Prostate gland (tissue), 2 donors: ENCODE measurements around the gene FILIP1.

Source experiments
- POLR2A ChIP-seq: fragments of 450-650 bp; IDR thresholded peaks from one replicate; pipeline ENCODE4 v1.6.1; 2016; ENCODE audit warnings: antibody characterized with exemption, mild to moderate bottlenecking
- POLR2AphosphoS5 ChIP-seq: sonication (generic); formaldehyde crosslinking; IDR thresholded peaks from one replicate; pipeline ENCODE4 v1.6.1; 2017; ENCODE audit warnings: antibody characterized with exemption
- TF ChIP-seq, protein P1 (sequence below), 4 experiments: fragments of 200-600 bp in 2 of 4; fragments of 450-650 bp in 2 of 4; sonication (generic) in 2 of 4; IDR thresholded peaks; 1 replicate in 3 of 4; 2 replicates in 1 of 4; pipeline ENCODE4 v1.5.1; 2016 to 2019; ENCODE audit warnings: antibody characterized with exemption in 4 of 4, mild to moderate bottlenecking in 2 of 4, moderate library complexity in 2 of 4

GRCh38 chr6:75267461-75267860 is 226.1 kb downstream of the FILIP1 start:
- TF ChIP-seq, protein P1, sequence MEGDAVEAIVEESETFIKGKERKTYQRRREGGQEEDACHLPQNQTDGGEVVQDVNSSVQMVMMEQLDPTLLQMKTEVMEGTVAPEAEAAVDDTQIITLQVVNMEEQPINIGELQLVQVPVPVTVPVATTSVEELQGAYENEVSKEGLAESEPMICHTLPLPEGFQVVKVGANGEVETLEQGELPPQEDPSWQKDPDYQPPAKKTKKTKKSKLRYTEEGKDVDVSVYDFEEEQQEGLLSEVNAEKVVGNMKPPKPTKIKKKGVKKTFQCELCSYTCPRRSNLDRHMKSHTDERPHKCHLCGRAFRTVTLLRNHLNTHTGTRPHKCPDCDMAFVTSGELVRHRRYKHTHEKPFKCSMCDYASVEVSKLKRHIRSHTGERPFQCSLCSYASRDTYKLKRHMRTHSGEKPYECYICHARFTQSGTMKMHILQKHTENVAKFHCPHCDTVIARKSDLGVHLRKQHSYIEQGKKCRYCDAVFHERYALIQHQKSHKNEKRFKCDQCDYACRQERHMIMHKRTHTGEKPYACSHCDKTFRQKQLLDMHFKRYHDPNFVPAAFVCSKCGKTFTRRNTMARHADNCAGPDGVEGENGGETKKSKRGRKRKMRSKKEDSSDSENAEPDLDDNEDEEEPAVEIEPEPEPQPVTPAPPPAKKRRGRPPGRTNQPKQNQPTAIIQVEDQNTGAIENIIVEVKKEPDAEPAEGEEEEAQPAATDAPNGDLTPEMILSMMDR (IDR thresholded peaks at IDR 0.05) = no peak
- TF ChIP-seq POLR2A (no peak), POLR2AphosphoS5 (no peak)
